Left ventricle myocardium superior (tissue), 1 donor: Measurements from ENCODE around the gene CASK. TPM values are rescaled to one million over a fixed set of nuclear protein-coding genes. Genes with fewer than 3 reads are reported as not detected.
A peak's percentile ranks its signal among the peaks of the same experiment; 100 is the strongest.

ENCODE experiments used
- ATAC-seq: fragments of 200-7000 bp; cut with Tn5 transposase; one replicate; pipeline ENCODE4 v1.9.1; 2020; ENCODE audit warnings: mild to moderate bottlenecking, moderate library complexity
- DNase-seq: peaks from one replicate; pipeline ENCODE4 v3.0.0-alpha.2; 2020
- intact Hi-C: fragments of 100-400 bp; cut with micrococcal nuclease; formaldehyde crosslinking; loops from one replicate; pipeline ENCODE4 v1.11.0; 2022
- long read RNA-seq: library from polyadenylated mRNA; unstranded; transcript quantifications from one replicate; pipeline ENCODE4 v2.0.0, GENCODE V29; 2021
- total RNA-seq: library from RNA; stranded (reverse); fragmentation: NEBNext Ultra II Directional; extraction: Animal tissue kit (Norgen Biotek cat#: 25700); gene quantifications from one replicate; pipeline ENCODE4 v1.2.1, GENCODE V29; 2021
- donor health status: DM: no; HTN: yes; CAD: no; lungs with severe emphysema.

The CASK gene
- total RNA-seq = 15.3 TPM
- long read RNA-seq, full-length matches to known transcripts = 11 of 22 reads
- long read RNA-seq, partial matches to known transcripts = 8 of 22 reads
- long read RNA-seq, other reads (novel, unspliced or antisense) = 3 of 22 reads

GRCh38 chrX:41923211-41923977 is at the start of gene CASK:
CASK (minus strand) TSS chrX:41923554; CDS start chrX:41922988, 566 bp downstream.
- DNase-seq = peak; percentile 95
- peak; percentile 99 for ATAC-seq
- intact Hi-C loops = no loop called here

- DNase-seq (no peak), ATAC-seq (no peak)
- intact Hi-C loops = no loop called here
Measured at GRCh38 chrX:41971346-41971745, 48.0 kb upstream of the CASK start.

- intact Hi-C loops = no loop called here
- ATAC-seq = no peak
Measured at GRCh38 chrX:41970419-41970818, 47.1 kb upstream of the CASK start.

GRCh38 chrX:41963348-41963747 is 40.0 kb upstream of the CASK start:
- ATAC-seq (no peak), DNase-seq (no peak)
- intact Hi-C loops = no loop called here

More at GRCh38 chrX:41970419-41970818, 47.1 kb upstream of the CASK start:
- DNase-seq = no peak

- no peak for DNase-seq
- no peak for ATAC-seq
- intact Hi-C loops = no loop called here
Measured at GRCh38 chrX:41960142-41960541, 36.8 kb upstream of the CASK start.

- intact Hi-C loops = no loop called here
- no peak for ATAC-seq
- DNase-seq = no peak
Measured at GRCh38 chrX:41958861-41959260, 35.5 kb upstream of the CASK start.

GRCh38 chrX:41956027-41956426 is 32.7 kb upstream of the CASK start:
- intact Hi-C loops = no loop called here
- DNase-seq (no peak), ATAC-seq (no peak)

- intact Hi-C loops = no loop called here
- ATAC-seq = no peak
Measured at GRCh38 chrX:41952102-41952501, 28.7 kb upstream of the CASK start.

GRCh38 chrX:41946989-41947612 is 23.7 kb upstream of the CASK start:
- intact Hi-C loops = no loop called here
- ATAC-seq = no peak
- no peak for DNase-seq

More at GRCh38 chrX:41952102-41952501, 28.7 kb upstream of the CASK start:
- no peak for DNase-seq

- ATAC-seq (no peak), DNase-seq (no peak)
- intact Hi-C loops = no loop called here
Measured at GRCh38 chrX:41946235-41946634, 22.9 kb upstream of the CASK start.

- ATAC-seq = no peak
- intact Hi-C loops = no loop called here
Measured at GRCh38 chrX:41935832-41936231, 12.5 kb upstream of the CASK start.

GRCh38 chrX:41933546-41933945 is 10.2 kb upstream of the CASK start:
- intact Hi-C loops = no loop called here
- no peak for DNase-seq
- no peak for ATAC-seq

More at GRCh38 chrX:41935832-41936231, 12.5 kb upstream of the CASK start:
- no peak for DNase-seq

GRCh38 chrX:41932885-41933284 is 9.5 kb upstream of the CASK start:
- ATAC-seq = no peak
- no peak for DNase-seq
- intact Hi-C loops = no loop called here

GRCh38 chrX:41931591-41931990 is 8.2 kb upstream of the CASK start:
- ATAC-seq (no peak), DNase-seq (no peak)
- intact Hi-C loops = no loop called here

GRCh38 chrX:41923978-41924683 is 777 bp upstream of the CASK start:
- peak; percentile 24 for ATAC-seq
- DNase-seq = peak; percentile 29
- intact Hi-C loops = no loop called here

GRCh38 chrX:41922431-41923151 is 763 bp downstream of the CASK start:
- DNase-seq (peak; percentile 48), ATAC-seq (peak; percentile 2)
- intact Hi-C loops = no loop called here

- intact Hi-C loops = no loop called here
- ATAC-seq (no peak), DNase-seq (no peak)
Measured at GRCh38 chrX:41921492-41922430, 1.6 kb downstream of the CASK start.

- intact Hi-C loops = no loop called here
- DNase-seq = no peak
- ATAC-seq = no peak
Measured at GRCh38 chrX:41919870-41920269, 3.5 kb downstream of the CASK start.
